GM21723 (cell line): ENCODE data around the gene MBLAC1.
A peak's percentile ranks its signal among the peaks of the same experiment; 100 is the strongest.

Experiments used
- ATAC-seq: cut with Tn5 transposase; IDR thresholded peaks from one replicate; pipeline ENCODE4 v1.9.1; 2021; ENCODE audit warnings: mild to moderate bottlenecking, moderate library complexity; ENCODE audit not compliant: unreplicated experiment

MBLAC1 gene

GRCh38 chr7:100095289-100095688 lies 31.5 kb upstream of the MBLAC1 start:
- no peak for ATAC-seq

DNA sequence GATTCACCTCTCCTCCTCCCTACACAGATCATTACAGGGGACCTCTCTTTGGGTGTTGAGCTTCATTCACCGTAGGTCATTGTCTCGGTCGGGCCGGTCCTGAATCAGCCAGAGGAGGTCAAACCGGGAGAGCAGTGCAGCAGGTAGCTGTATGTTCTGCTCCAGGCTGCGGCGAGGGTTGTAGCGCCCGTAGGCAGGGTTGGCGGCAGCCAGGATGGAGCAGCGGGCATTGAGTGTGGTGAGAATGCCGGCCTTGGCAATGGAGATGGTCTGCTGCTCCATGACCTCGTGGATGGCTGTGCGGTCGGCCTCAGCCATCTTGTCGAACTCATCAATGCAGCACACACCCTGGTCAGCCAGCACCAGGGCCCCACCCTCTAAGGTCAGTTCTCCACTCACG lies 31.1 kb upstream of the MBLAC1 start:
- no peak for ATAC-seq

DNA sequence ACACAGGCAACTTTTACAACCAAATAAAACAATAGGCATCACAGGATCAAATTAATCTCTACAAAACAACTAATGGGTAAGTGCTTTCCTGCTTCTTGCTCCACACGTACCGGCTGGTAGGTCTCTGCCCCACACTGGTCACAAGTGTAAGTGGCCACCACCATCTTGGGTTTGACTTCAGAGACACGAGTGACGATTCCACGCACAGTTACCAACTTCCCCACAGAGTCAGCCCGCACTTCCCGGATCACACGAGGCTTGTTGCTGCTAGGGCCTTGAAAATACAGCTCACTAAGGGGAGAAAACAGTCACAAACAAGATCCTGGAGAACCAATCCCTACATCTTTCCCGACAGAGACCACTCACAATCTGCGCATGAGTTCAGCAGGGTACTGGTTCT lies 27.9 kb upstream of the MBLAC1 start:
- ATAC-seq = no peak

DNA sequence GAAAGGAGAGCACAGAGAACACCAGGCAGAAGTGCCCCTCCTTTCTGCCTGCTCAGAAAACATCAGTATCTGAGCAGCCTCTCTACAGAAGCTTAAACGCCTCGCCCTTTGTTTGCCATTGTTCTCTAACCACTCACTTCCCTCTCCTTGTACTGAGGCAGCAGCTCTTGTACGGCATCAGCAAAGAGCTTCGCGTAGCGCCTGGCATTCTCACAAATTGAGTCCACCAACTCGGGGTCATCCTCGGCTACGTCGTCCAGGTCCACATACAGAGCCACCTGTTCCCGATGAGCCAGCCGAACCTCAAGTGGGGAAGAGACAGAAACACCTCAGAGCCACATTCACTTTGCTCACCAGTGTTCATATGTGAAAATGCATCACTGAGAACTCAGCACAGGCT lies 27.3 kb upstream of the MBLAC1 start:
- ATAC-seq = no peak

GRCh38 chr7:100100420-100101015 lies 26.2 kb upstream of the MBLAC1 start:
- ATAC-seq = peak; percentile 68

GRCh38 chr7:100101016-100101862 lies 25.5 kb upstream of the MBLAC1 start, which contains the start of the genes AP4M1 and MCM7:
AP4M1 (plus strand) TSS chr7:100101643; CDS start chr7:100101715, 72 bp downstream.
MCM7 (minus strand) TSS chr7:100101397; CDS start chr7:100101294, 103 bp downstream.
- peak; percentile 82 for ATAC-seq

- no peak for ATAC-seq
Observed at GRCh38 chr7:100102950-100103840, 23.6 kb upstream of the MBLAC1 start.

GRCh38 chr7:100105534-100105933 lies 21.2 kb upstream of the MBLAC1 start:
- no peak for ATAC-seq

- no peak for ATAC-seq
Observed at GRCh38 chr7:100106633-100107032, 20.1 kb upstream of the MBLAC1 start.

GRCh38 chr7:100107125-100107737 lies 19.5 kb upstream of the MBLAC1 start:
- ATAC-seq = no peak

- ATAC-seq = no peak
Observed at GRCh38 chr7:100107890-100108289, 18.9 kb upstream of the MBLAC1 start.

DNA sequence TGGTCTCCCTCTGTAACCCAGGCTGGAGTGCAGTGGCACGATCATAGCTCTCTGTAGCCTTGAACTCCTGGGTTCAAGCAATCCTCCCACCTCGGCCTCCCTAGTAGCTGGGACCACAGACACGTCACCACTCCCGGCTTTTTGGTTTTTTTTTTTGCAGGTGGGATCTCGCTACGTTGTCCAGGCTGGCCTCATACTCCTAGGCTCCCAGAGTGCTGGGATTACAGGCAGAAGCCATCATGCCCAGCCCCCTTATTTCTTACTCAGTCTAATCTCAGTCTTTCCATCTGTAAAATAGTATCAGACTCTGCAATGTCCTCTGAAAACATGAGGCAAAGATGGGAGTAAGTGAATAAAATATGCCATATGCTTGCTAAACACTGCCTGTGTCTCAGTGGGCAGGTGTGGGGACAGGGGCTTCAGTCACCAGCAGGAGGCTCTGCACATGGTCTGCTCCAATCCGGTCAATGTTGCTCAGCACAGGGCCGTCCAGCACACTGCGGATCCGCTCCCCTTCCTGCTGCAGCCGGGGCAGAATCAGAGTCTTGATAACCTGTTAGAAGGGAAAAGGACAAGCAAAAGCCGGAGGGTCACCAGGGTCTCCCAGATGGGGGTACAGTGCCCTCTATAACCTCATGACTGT lies 17.1 kb upstream of the MBLAC1 start:
- no peak for ATAC-seq

GRCh38 chr7:100111156-100111555 lies 15.6 kb upstream of the MBLAC1 start:
- ATAC-seq = no peak

DNA sequence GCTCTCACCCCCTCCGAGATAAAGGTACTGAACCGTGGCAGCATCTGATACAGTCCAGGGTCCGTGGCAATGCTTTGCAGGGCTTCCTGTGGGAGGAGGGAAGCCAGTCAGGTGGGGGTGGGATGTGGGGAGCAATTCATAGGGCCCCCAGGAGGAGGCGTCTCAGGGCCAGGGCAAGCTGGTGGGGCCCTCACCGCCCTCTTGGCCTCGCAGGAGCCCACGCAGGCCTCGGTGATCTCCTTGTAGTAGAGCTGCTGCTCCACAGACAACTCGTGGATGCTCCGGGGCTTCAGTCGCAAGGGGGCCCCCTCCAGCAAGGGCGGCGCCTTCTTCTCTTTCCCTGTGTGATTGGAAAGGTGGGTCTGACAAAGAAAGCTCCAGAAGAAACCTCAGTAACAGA lies 14.9 kb upstream of the MBLAC1 start:
- no peak for ATAC-seq

DNA sequence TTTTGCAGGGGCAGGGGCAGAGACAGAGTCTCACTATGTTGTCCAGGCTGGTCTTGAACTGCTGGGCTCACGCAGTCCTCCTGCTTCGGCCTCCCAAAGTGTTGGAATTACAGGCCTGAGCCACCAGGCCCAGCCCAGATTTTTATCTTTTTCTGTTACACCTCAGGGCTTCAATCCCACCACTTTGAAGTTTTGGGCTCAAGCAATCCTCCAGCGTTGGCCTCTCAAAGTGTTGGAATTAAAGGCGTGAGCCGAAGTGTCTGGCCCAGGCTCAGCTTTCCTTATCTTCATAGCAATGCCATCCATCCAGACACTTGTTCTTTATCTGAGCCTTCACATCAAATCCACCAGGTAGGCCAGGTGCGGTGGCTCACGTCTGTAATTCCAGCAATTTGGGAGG lies 11.7 kb upstream of the MBLAC1 start:
- no peak for ATAC-seq

GRCh38 chr7:100118388-100119071 lies 8.2 kb upstream of the MBLAC1 start:
- ATAC-seq = no peak

DNA sequence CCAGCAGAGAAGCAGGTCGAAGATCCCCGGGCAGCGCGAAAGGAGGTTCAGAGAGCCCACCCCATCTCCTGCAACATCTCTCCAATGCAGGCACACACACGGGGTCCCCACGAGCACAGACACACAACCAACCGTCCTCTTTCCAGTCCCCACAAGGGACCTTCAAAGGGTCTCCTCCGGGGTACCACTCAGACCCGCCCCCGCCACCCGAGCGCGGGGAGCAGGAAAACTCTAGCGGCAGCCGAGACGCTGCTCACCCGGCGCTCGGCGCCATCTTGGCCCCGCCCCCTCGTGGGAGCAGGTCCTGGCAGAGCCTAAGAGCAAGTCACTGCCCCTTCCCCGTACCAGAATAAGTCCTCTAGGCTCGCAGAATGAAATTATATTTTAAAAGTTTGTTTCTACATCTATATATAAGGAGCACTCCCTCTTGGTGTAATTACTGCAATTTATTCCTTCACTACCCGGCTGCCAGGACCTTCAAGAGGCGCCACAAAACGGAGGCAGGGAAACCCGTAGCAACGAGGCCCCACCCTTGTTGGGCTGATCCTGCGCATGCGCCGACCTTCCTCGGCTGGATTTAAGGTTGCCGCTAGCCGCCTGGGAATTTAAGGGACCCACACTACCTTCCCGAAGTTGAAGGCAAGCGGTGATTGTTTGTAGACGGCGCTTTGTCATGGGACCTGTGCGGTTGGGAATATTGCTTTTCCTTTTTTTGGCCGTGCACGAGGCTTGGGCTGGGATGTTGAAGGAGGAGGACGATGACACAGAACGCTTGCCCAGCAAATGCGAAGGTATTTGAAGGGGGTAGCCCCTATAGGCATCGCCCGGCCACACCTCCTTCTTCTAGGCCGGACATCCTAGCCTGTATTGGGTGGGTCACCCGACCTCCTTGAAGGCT lies 7.4 kb upstream of the MBLAC1 start, which contains the start of the genes CNPY4 and TAF6:
Gene CNPY4 (plus strand): TSS at position 563 of the 898 bp plus-strand sequence. CDS start 111 bp downstream, at position 674.
Gene TAF6 (minus strand): TSS at position 287 of the 898 bp plus-strand sequence. CDS start 5,149 bp downstream, outside the sequence.
- ATAC-seq = peak; percentile 71

- ATAC-seq = peak; percentile 40
Observed at GRCh38 chr7:100119970-100120732, 6.6 kb upstream of the MBLAC1 start.
